Lung (tissue), 12 donors: ENCODE measurements around the gene LRRC47. TPM values are rescaled to one million over a fixed set of nuclear protein-coding genes. Genes with fewer than 3 reads are reported as not detected.
"Not testable (repeated sequence)": the region's sequence is repeated elsewhere in the genome, so short reads cannot be mapped to it uniquely, and the experiment has no call there.

ENCODE experiments used
- ATAC-seq: fragments of 200-7000 bp; cut with Tn5 transposase; one replicate; pipeline ENCODE4 v1.9.1; 2020; ENCODE audit warnings: moderate number of reproducible peaks; ENCODE audit not compliant: insufficient read depth, low FRiP score
- DNase-seq, 3 donors: peaks; one replicate each; pipeline ENCODE4 v3.0.0-alpha.2; 2013 to 2017
- H3K27ac ChIP-seq, 2 donors: one replicate each; pipeline ENCODE4 v1.5.1; 2013; ENCODE audit warnings: mild to moderate bottlenecking in 2 of 2, moderate library complexity in 2 of 2, control low read depth in 1 of 2, inconsistent platforms in 1 of 2, low read depth in 1 of 2, low read length in 1 of 2
- H3K27me3 ChIP-seq, 3 donors: one replicate each; pipeline ENCODE4 v1.5.1; 2013; ENCODE audit warnings: low read length in 2 of 3; ENCODE audit not compliant: control insufficient read depth in 3 of 3, insufficient read depth in 3 of 3
- H3K36me3 ChIP-seq, 4 donors: one replicate each; pipeline ENCODE4 v1.5.1; 2013; ENCODE audit warnings: low read length in 4 of 4, mild to moderate bottlenecking in 1 of 4, moderate library complexity in 1 of 4; ENCODE audit not compliant: control insufficient read depth in 4 of 4, insufficient read depth in 4 of 4
- H3K4me1 ChIP-seq, 5 donors: one replicate each; pipeline ENCODE4 v1.5.1; 2013; ENCODE audit warnings: low read length in 5 of 5, mild to moderate bottlenecking in 2 of 5, moderate library complexity in 1 of 5; ENCODE audit not compliant: control insufficient read depth in 5 of 5, insufficient read depth in 5 of 5
- H3K4me3 ChIP-seq: one replicate; pipeline ENCODE4 v1.5.1; 2013; ENCODE audit warnings: mild to moderate bottlenecking, control low read depth, moderate library complexity
- H3K9ac ChIP-seq, 2 donors: one replicate each; pipeline ENCODE4 v1.5.1; 2013; ENCODE audit warnings: low read length in 2 of 2, control low read depth in 1 of 2; ENCODE audit not compliant: insufficient read depth in 1 of 2
- H3K9me3 ChIP-seq, 4 donors: one replicate each; pipeline ENCODE4 v1.5.1; 2013; ENCODE audit warnings: low read length in 3 of 4, mild to moderate bottlenecking in 1 of 4, moderate library complexity in 1 of 4; ENCODE audit not compliant: control insufficient read depth in 4 of 4, insufficient read depth in 3 of 4
- WGBS, 2 donors: extraction: QIAGEN DNeasy Blood & Tissue Kit; methylation state at CpG; one replicate each; pipeline ENCODE4 v1.1.7; 2013; 5-methylcytosine and 5-hydroxymethylcytosine counted together
- polyA plus RNA-seq, 2 donors: library from polyadenylated mRNA; stranded (reverse); fragments of 200-250 nt; gene quantifications; one replicate each; pipeline ENCODE4 v1.2.1, GENCODE V29; 2013
- total RNA-seq, 2 donors: library from RNA; depleted of rRNA in 1 of 2; stranded (reverse); fragments of >200 nt in 1 of 2; gene quantifications; one replicate each; pipeline ENCODE4 v1.2.1, GENCODE V29; 2014 to 2021
- TF ChIP-seq, protein P1 (sequence below): IDR thresholded peaks from 2 replicates; pipeline ENCODE4 v1.5.1; 2012; ENCODE audit warnings: mild to moderate bottlenecking; ENCODE audit errors: control extremely low read depth, extremely low read depth
- donor health status: control.
- donor health status: control.
- donor health status: Bipolar disorder and iron deficiency.
- donor health status: healthy.
- donor health status: DM: yes; HTN: yes; CAD: no.

Gene LRRC47
- total and polyA plus RNA-seq, 4 donors: 14.4 to 33.9 (median 20.5) TPM

DNA sequence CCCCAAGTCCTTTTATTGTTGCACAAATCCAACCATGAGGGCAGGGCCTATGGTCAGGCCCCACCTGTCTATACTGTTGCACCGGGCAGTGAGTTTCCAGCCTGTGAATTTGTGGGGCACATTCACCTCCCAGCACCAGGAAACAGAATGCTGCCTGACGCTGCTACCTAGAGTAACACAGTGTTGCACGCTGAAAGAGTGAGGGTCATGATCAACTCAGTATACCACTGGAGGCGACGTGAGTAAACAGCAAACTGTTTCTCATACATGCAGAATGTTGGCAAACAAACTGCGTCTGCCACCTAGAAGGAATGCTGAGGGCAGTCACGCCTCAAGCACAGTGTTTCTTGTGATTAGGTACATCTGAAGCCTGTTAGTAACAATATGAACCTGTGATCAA is 13.4 kb upstream of the LRRC47 start:
- ATAC-seq: no peak
- Histone ChIP-seq H3K36me3 (peaks cover 0 to 7% (median 2%) of the 10 kb centered on the region in 4 donors), H3K4me1 (no peaks in the 10 kb centered on the region), H3K4me3 (no peak overlapping the region), H3K27me3 (no peaks in the 10 kb centered on the region), H3K27ac (no peak overlapping the region), H3K9ac (no peak overlapping the region), H3K9me3 (peaks cover 0 to 4% (median 0%) of the 10 kb centered on the region in 4 donors)
- 64 to 80% methylated on average over 7 of the region's 7 CpGs for WGBS, 2 donors
- TF ChIP-seq, protein P1, sequence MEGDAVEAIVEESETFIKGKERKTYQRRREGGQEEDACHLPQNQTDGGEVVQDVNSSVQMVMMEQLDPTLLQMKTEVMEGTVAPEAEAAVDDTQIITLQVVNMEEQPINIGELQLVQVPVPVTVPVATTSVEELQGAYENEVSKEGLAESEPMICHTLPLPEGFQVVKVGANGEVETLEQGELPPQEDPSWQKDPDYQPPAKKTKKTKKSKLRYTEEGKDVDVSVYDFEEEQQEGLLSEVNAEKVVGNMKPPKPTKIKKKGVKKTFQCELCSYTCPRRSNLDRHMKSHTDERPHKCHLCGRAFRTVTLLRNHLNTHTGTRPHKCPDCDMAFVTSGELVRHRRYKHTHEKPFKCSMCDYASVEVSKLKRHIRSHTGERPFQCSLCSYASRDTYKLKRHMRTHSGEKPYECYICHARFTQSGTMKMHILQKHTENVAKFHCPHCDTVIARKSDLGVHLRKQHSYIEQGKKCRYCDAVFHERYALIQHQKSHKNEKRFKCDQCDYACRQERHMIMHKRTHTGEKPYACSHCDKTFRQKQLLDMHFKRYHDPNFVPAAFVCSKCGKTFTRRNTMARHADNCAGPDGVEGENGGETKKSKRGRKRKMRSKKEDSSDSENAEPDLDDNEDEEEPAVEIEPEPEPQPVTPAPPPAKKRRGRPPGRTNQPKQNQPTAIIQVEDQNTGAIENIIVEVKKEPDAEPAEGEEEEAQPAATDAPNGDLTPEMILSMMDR: no peak
- no peak for DNase-seq

GRCh38 chr1:3807769-3808168 is 11.5 kb upstream of the LRRC47 start:
- ATAC-seq (no peak), DNase-seq (no peak)
- Histone ChIP-seq H3K27ac (no peak overlapping the region), H3K9ac (no peak overlapping the region), H3K9me3 (peaks cover 0 to 4% (median 0%) of the 10 kb centered on the region in 4 donors), H3K4me1 (no peaks in the 10 kb centered on the region), H3K4me3 (no peak overlapping the region), H3K27me3 (no peaks in the 10 kb centered on the region), H3K36me3 (no peaks in the 10 kb centered on the region)
- 67 to 83% methylated on average over 5 of the region's 5 CpGs for WGBS, 2 donors
- TF ChIP-seq, protein P1: no peak

GRCh38 chr1:3805038-3805437 is 8.7 kb upstream of the LRRC47 start:
- Histone ChIP-seq H3K9me3 (peaks cover 0 to 4% (median 0%) of the 10 kb centered on the region in 4 donors), H3K27me3 (peaks cover 0 to 2% (median 2%) of the 10 kb centered on the region in 3 donors), H3K36me3 (no peaks in the 10 kb centered on the region), H3K4me3 (no peak overlapping the region), H3K9ac (no peak overlapping the region), H3K4me1 (no peaks in the 10 kb centered on the region), H3K27ac (no peak overlapping the region)
- ATAC-seq (no peak), DNase-seq (no peak)
- WGBS, 2 donors: 86 to 88% methylated on average over 11 of the region's 11 CpGs
- TF ChIP-seq, protein P1: no peak

DNA sequence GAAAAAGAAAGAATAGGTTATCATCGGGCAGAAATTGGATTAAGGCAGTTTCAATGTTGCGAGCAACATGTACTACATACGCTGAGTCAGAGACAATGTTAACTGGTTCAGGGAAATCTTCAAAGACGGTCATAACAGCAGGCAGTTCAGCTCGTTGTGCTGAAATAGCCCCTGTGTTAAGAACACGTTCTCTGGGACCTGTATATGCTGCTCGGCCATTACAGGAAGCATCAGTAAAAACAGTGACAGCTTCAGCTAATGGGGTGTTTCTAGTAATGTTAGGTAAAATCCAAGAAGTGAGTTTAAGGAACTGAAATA is 8.3 kb upstream of the LRRC47 start:
- WGBS, 2 donors: 67 to 69% methylated on average over 7 of the region's 7 CpGs
- H3K27ac ChIP-seq, H3K4me1 ChIP-seq, H3K4me3 ChIP-seq, DNase-seq, ATAC-seq, H3K27me3 ChIP-seq, H3K9me3 ChIP-seq, H3K36me3 ChIP-seq, H3K9ac ChIP-seq: not testable (repeated sequence)
